H1 (cell line): ENCODE data around the gene CACNB1. TPM values are rescaled to one million over a fixed set of nuclear protein-coding genes. Genes with fewer than 3 reads are reported as not detected.

Source experiments
- CTCF ChIA-PET: fragments of 300-600 bp; sonication (Branson Sonifier 250); formaldehyde crosslinking; loops from one replicate; lab custom pipeline; 2021; ENCODE audit not compliant: partially characterized antibody; lab: Charles Lee
- POLR2A ChIA-PET: fragments of 300-600 bp; sonication (Branson Sonifier 250); formaldehyde crosslinking; loops from one replicate; lab custom pipeline; 2021; ENCODE audit warnings: inconsistent platforms; ENCODE audit not compliant: partially characterized antibody; lab: Charles Lee
- DNase-seq, 2 experiments: peaks; one replicate each; pipeline versions ENCODE4 v3.0.0 to v3.0.0-alpha.2; 2010 to 2022; ENCODE audit warnings: low spot score in 2 of 2, low read depth in 1 of 2, mixed read lengths in 1 of 2
- FAIRE-seq: peaks from 2 replicates; lab custom pipeline; 2011; peaks lifted over from hg19 to GRCh38; lab: Jason Lieb, UNC
- H2AFZ ChIP-seq: 2 replicates; pipeline ENCODE4 v1.8.1; 2012; ENCODE audit warnings: low read length, inconsistent platforms
- H2AK5ac ChIP-seq: 2 replicates; pipeline ENCODE4 v1.6.1; 2013; ENCODE audit warnings: low read depth, low read length
- H2BK120ac ChIP-seq: replicated peaks from 2 replicates; pipeline ENCODE3; 2013; ENCODE audit warnings: low read depth, low read length, inconsistent platforms
- H2BK12ac ChIP-seq: 2 replicates; pipeline ENCODE4 v1.6.1; 2013; ENCODE audit warnings: low read depth, low read length
- H2BK15ac ChIP-seq: 2 replicates; pipeline ENCODE4 v1.6.1; 2013; ENCODE audit warnings: low read length
- H2BK20ac ChIP-seq: 2 replicates; pipeline ENCODE4 v1.6.1; 2013; ENCODE audit warnings: low read length
- H2BK5ac ChIP-seq: 2 replicates; pipeline ENCODE4 v1.6.1; 2013; ENCODE audit warnings: low read depth, low read length
- H3K14ac ChIP-seq: 2 replicates; pipeline ENCODE4 v1.6.1; 2013; ENCODE audit warnings: inconsistent platforms; ENCODE audit not compliant: insufficient read length
- H3K18ac ChIP-seq: 2 replicates; pipeline ENCODE4 v1.6.1; 2013; ENCODE audit warnings: low read length; ENCODE audit errors: extremely low read depth
- H3K23ac ChIP-seq: 2 replicates; pipeline ENCODE4 v1.6.1; 2013; ENCODE audit warnings: inconsistent platforms; ENCODE audit not compliant: insufficient read length
- H3K23me2 ChIP-seq: 2 replicates; pipeline ENCODE4 v1.6.1; 2013; ENCODE audit warnings: low read depth, low read length
- H3K27ac ChIP-seq: 2 replicates; pipeline ENCODE4 v1.6.1; 2011; ENCODE audit warnings: low read depth, low read length, inconsistent platforms
- H3K27me3 ChIP-seq, 4 experiments: replicated peaks in 1 of 4; 1 replicate in 1 of 4; 2 replicates in 3 of 4; pipeline versions ENCODE4 v1.6.1 to v1.8.1; 2011 to 2013; ENCODE audit warnings: low read length in 3 of 4, mild to moderate bottlenecking in 3 of 4, inconsistent platforms in 2 of 4, mixed read lengths in 2 of 4, moderate library complexity in 1 of 4; ENCODE audit not compliant: control insufficient read depth in 3 of 4, insufficient read depth in 3 of 4; ENCODE audit errors: extremely low read depth in 1 of 4
- H3K36me3 ChIP-seq, 4 experiments: 2 replicates each; pipeline versions ENCODE4 v1.6.1 to v1.8.1; 2011 to 2013; ENCODE audit warnings: mild to moderate bottlenecking in 4 of 4, low read length in 3 of 4, moderate library complexity in 2 of 4, control low read depth in 1 of 4, inconsistent platforms in 1 of 4; ENCODE audit not compliant: insufficient read depth in 4 of 4, control insufficient read depth in 2 of 4
- H3K4ac ChIP-seq: replicated peaks from 2 replicates; pipeline ENCODE3; 2013; ENCODE audit warnings: low read length, low read depth, mixed read lengths, inconsistent platforms; ENCODE audit not compliant: insufficient read length
- H3K4me1 ChIP-seq, 4 experiments: replicated peaks in 1 of 4; 1 replicate in 1 of 4; 2 replicates in 3 of 4; pipeline versions ENCODE4 v1.6.1 to v1.8.1; 2011 to 2013; ENCODE audit warnings: low read length in 3 of 4, inconsistent platforms in 2 of 4, mixed read lengths in 1 of 4; ENCODE audit not compliant: insufficient read depth in 4 of 4, control insufficient read depth in 3 of 4
- H3K4me2 ChIP-seq, 2 experiments: 2 replicates each; pipeline versions ENCODE4 v1.6.1 to v1.8.1; 2011 to 2013; ENCODE audit warnings: low read depth in 2 of 2, low read length in 2 of 2, control low read depth in 1 of 2, inconsistent platforms in 1 of 2, mild to moderate bottlenecking in 1 of 2; ENCODE audit not compliant: insufficient read depth in 1 of 2
- H3K4me3 ChIP-seq, 4 experiments: fragments of 200-600, 300-600 bp in 1 of 4; sonication (generic), shearing (Covaris generic), sonication (Bioruptor Twin) in 1 of 4; 2 replicates each; pipeline versions ENCODE4 v1.5.1 to v1.8.1; 2011 to 2016; ENCODE audit warnings: low read length in 4 of 4, low read depth in 3 of 4, control low read depth in 2 of 4, inconsistent platforms in 2 of 4, mild to moderate bottlenecking in 2 of 4, mixed read lengths in 1 of 4, moderate library complexity in 1 of 4; ENCODE audit not compliant: insufficient read depth in 2 of 4; ENCODE audit errors: extremely low read depth in 1 of 4
- H3K56ac ChIP-seq: replicated peaks from 2 replicates; pipeline ENCODE3; 2013; ENCODE audit warnings: low read depth, mild to moderate bottlenecking, mixed read lengths, low read length, inconsistent platforms; ENCODE audit not compliant: insufficient read length
- H3K79me1 ChIP-seq: 2 replicates; pipeline ENCODE4 v1.6.1; 2013; ENCODE audit warnings: low read depth, low read length, control low read depth
- H3K79me2 ChIP-seq, 2 experiments: 2 replicates each; pipeline versions ENCODE4 v1.6.1 to v1.8.1; 2012 to 2013; ENCODE audit warnings: low read length in 2 of 2, mild to moderate bottlenecking in 2 of 2, inconsistent platforms in 1 of 2; ENCODE audit not compliant: insufficient read depth in 2 of 2, control insufficient read depth in 1 of 2
- H3K9ac ChIP-seq, 4 experiments: replicated peaks in 1 of 4; 1 replicate in 1 of 4; 2 replicates in 3 of 4; pipeline versions ENCODE4 v1.6.1 to v1.8.1; 2011 to 2013; ENCODE audit warnings: low read depth in 3 of 4, low read length in 3 of 4, control low read depth in 2 of 4, mild to moderate bottlenecking in 2 of 4, moderate library complexity in 2 of 4, inconsistent platforms in 1 of 4; ENCODE audit errors: extremely low read depth in 1 of 4
- H3K9me3 ChIP-seq, 2 experiments: 2 replicates each; pipeline versions ENCODE4 v1.6.1 to v1.8.1; 2012 to 2013; ENCODE audit warnings: mild to moderate bottlenecking in 2 of 2, moderate library complexity in 2 of 2, control low read depth in 1 of 2, inconsistent platforms in 1 of 2, low read depth in 1 of 2, low read length in 1 of 2, mixed read lengths in 1 of 2; ENCODE audit not compliant: insufficient read depth in 2 of 2
- H4K20me1 ChIP-seq, 2 experiments: replicated peaks in 1 of 2; 2 replicates each; pipeline versions ENCODE3 to v1.8.1; 2011 to 2013; ENCODE audit warnings: inconsistent platforms in 2 of 2, low read length in 2 of 2, mild to moderate bottlenecking in 1 of 2; ENCODE audit not compliant: insufficient read depth in 2 of 2, control insufficient read depth in 1 of 2
- H4K5ac ChIP-seq: 2 replicates; pipeline ENCODE4 v1.6.1; 2013; ENCODE audit warnings: low read length, low read depth, mixed read lengths, inconsistent platforms; ENCODE audit not compliant: insufficient read length
- H4K8ac ChIP-seq: 2 replicates; pipeline ENCODE4 v1.8.0; 2013; ENCODE audit warnings: mild to moderate bottlenecking, moderate library complexity, low read length, inconsistent platforms; ENCODE audit not compliant: insufficient read depth; ENCODE audit errors: extremely low read depth
- H4K91ac ChIP-seq: replicated peaks from 2 replicates; pipeline ENCODE3; 2013; ENCODE audit warnings: low read length, mixed read lengths, inconsistent platforms; ENCODE audit not compliant: insufficient read length
- BRCA1 ChIP-seq: IDR thresholded peaks from 2 replicates; pipeline ENCODE4 v1.6.1; 2012; ENCODE audit warnings: low read depth, low read length, improper control_type of control experiment
- CTBP2 ChIP-seq: IDR thresholded peaks from 2 replicates; pipeline ENCODE4 v1.7.0; 2011; ENCODE audit warnings: borderline replicate concordance, mild to moderate bottlenecking, moderate library complexity, mixed read lengths, low read length; ENCODE audit not compliant: insufficient read depth, insufficient read length
- EGR1 ChIP-seq: IDR thresholded peaks from 2 replicates; pipeline ENCODE4 v1.6.1; 2011; ENCODE audit warnings: low read depth, low read length, borderline replicate concordance
- JUN ChIP-seq: IDR thresholded peaks from 2 replicates; pipeline ENCODE4 v1.6.1; 2011; ENCODE audit warnings: low read depth, mild to moderate bottlenecking, improper control_type of control experiment, low read length
- MAFK ChIP-seq: IDR thresholded peaks from 2 replicates; pipeline ENCODE4 v1.6.1; 2012; ENCODE audit warnings: low read depth, mild to moderate bottlenecking, improper control_type of control experiment, low read length
- NANOG ChIP-seq: IDR thresholded peaks from 2 replicates; pipeline ENCODE4 v1.6.1; 2011; ENCODE audit warnings: low read length, low read depth, mild to moderate bottlenecking, inconsistent platforms; ENCODE audit not compliant: insufficient read depth, poor library complexity, severe bottlenecking
- RNF2 ChIP-seq: fragments of 200-900, 300-1000 bp; sonication (generic); IDR thresholded peaks from 2 replicates; pipeline ENCODE4 v1.7.1; 2016; ENCODE audit warnings: borderline replicate concordance, low read depth, mild to moderate bottlenecking, antibody characterized with exemption, low read length; ENCODE audit not compliant: poor library complexity, severe bottlenecking; ENCODE audit errors: missing control alignments
- TAF7 ChIP-seq: optimal IDR thresholded peaks from 2 replicates; pipeline ENCODE3; 2011; ENCODE audit warnings: low read depth, mild to moderate bottlenecking, inconsistent platforms, low read length, moderate library complexity, borderline replicate concordance
- TEAD4 ChIP-seq: IDR thresholded peaks from 2 replicates; pipeline ENCODE4 v1.6.1; 2012; ENCODE audit warnings: low read depth, low read length, inconsistent platforms, mixed read lengths
- YY1 ChIP-seq: IDR thresholded peaks from 2 replicates; pipeline ENCODE4 v1.6.1; 2011; ENCODE audit warnings: low read depth, mild to moderate bottlenecking, low read length
- WGBS, 2 experiments: shearing (Covaris generic) in 1 of 2; methylation state at CpG; one replicate each; pipeline versions ENCODE4 v1.1.6 to v1.1.7; 2013 to 2015; ENCODE audit warnings: low lambda C conversion rate in 2 of 2, mixed read lengths in 2 of 2, inconsistent platforms in 1 of 2, low coverage in 1 of 2, missing lambda C conversion rate in 1 of 2; ENCODE audit not compliant: insufficient replicate concordance in 2 of 2, insufficient coverage in 1 of 2, insufficient read length in 1 of 2; ENCODE audit errors: extremely low coverage in 1 of 2, missing lambda C conversion rate in 1 of 2; 5-methylcytosine and 5-hydroxymethylcytosine counted together
- polyA plus RNA-seq, 7 experiments: library from polyadenylated mRNA; depleted of rRNA in 3 of 7; stranded (reverse) in 5 of 7; unstranded in 2 of 7; fragments of >200 nt in 5 of 7; fragments of 200-250 nt in 2 of 7; gene quantifications; 1 replicate in 5 of 7; 2 replicates in 1 of 7; 4 replicates in 1 of 7; pipeline versions ENCODE4 v1.2.1 to v1.2.3, GENCODE V29; 2011 to 2013; ENCODE audit warnings: missing spikeins in 2 of 7, mixed read lengths in 2 of 7
- total RNA-seq: library from RNA; stranded (reverse); fragmentation: NEBNext Ultra II Directional; extraction: Animal tissue kit (Norgen Biotek cat#: 25700); gene quantifications from 2 replicates; pipeline ENCODE4 v1.2.1, GENCODE V29; 2021
- TF ChIP-seq, protein P1 (sequence below): IDR thresholded peaks from 2 replicates; pipeline ENCODE4 v1.6.1; 2012; ENCODE audit warnings: inconsistent platforms

CACNB1 gene
- total and polyA plus RNA-seq, 2 of the 8 experiments (the other 6 are each of a cell fraction or from before 2014, with no cell fraction given), result 7.2 to 17.8 TPM

- H3K36me3 ChIP-seq, result no peaks in the 10 kb centered on the region
- H3K4me3 ChIP-seq, result no peak overlapping the region
- WGBS, 2 experiments, result 92% methylated on average over 7 of the region's 8 CpGs; no CpG with 5 or more reads in 1 of the 2 experiments
- no peak overlapping the region for H2BK15ac ChIP-seq
- H4K5ac ChIP-seq, result no peak overlapping the region
- H3K23ac ChIP-seq, result no peak overlapping the region
- no peak overlapping the region for H4K91ac ChIP-seq
- ChIA-PET CTCF (interaction anchor here (0.6 to 22.6 kb wide), 11 partner anchors 3 to 378 kb away, joined by 3 to 982 read pairs (median 7); no protein-coding TSS in a partner anchor), POLR2A (interaction anchor here (0.7 to 9.0 kb wide), 6 partner anchors 12 to 89 kb away, joined by 3 to 113 read pairs (median 4); no protein-coding TSS in a partner anchor)
- H3K79me2 ChIP-seq, result no peaks in the 10 kb centered on the region
- H3K27ac ChIP-seq, result no peak overlapping the region
- peaks cover 2% of the 10 kb centered on the region; the same call in 1 of the 2 replicates for H3K23me2 ChIP-seq
- no peak overlapping the region for H2BK20ac ChIP-seq
- no peak overlapping the region for H2BK5ac ChIP-seq
- H3K79me1 ChIP-seq, result no peaks in the 10 kb centered on the region
- no peaks in the 10 kb centered on the region for H3K27me3 ChIP-seq
- H2AK5ac ChIP-seq, result no peak overlapping the region
- no peak overlapping the region for H3K4ac ChIP-seq
- no peak for DNase-seq
- H3K9ac ChIP-seq, result no peak overlapping the region
- no peak overlapping the region for H4K8ac ChIP-seq
- no peak for TF ChIP-seq JUN
- no peak for TF ChIP-seq YY1
- TF ChIP-seq CTBP2, result no peak
- TF ChIP-seq EGR1, result no peak
- no peak for TF ChIP-seq MAFK
- no peak for TF ChIP-seq RNF2
- TF ChIP-seq, protein P1, sequence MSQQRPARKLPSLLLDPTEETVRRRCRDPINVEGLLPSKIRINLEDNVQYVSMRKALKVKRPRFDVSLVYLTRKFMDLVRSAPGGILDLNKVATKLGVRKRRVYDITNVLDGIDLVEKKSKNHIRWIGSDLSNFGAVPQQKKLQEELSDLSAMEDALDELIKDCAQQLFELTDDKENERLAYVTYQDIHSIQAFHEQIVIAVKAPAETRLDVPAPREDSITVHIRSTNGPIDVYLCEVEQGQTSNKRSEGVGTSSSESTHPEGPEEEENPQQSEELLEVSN, result no peak
- no peak for TF ChIP-seq TAF7
- no peak for TF ChIP-seq BRCA1
- no peak for TF ChIP-seq TEAD4
- TF ChIP-seq NANOG, result no peak
- H2BK120ac ChIP-seq, result no peak overlapping the region
- H3K14ac ChIP-seq, result no peak overlapping the region
- H2BK12ac ChIP-seq, result no peak overlapping the region
- H3K4me2 ChIP-seq, result no peak overlapping the region
- no peak overlapping the region for H3K56ac ChIP-seq
- H3K9me3 ChIP-seq, result no peaks in the 10 kb centered on the region
- H4K20me1 ChIP-seq, result no peaks in the 10 kb centered on the region
- no peak overlapping the region for H3K18ac ChIP-seq
- H2AFZ ChIP-seq, result no peak overlapping the region
- peaks cover 0 to 10% (median 5%) of the 10 kb centered on the region in 4 experiments; a peak in 6 of 7 replicates for H3K4me1 ChIP-seq
- FAIRE-seq, result no peak
Measured at GRCh38 chr17:39243155-39243554, 45.7 kb upstream of the CACNB1 start.
